ENCODE measurements around the gene RAI1. TPM values are rescaled to one million over a fixed set of nuclear protein-coding genes. Genes with fewer than 3 reads are reported as not detected.

RAI1 gene
- total and polyA plus RNA-seq, 2 of the 8 experiments (the other 6 are each of a cell fraction or from before 2014, with no cell fraction given), result 0.39 to 1.2 TPM

GRCh38 chr17:17725011-17725751, 43.9 kb downstream of the RAI1 start:
- H2BK5ac ChIP-seq (ENCODE audit: low read depth, low read length), result no peak overlapping the region
- no peak overlapping the region for H3K14ac ChIP-seq (ENCODE audit: insufficient read length)
- H3K4me1 ChIP-seq (replicated peaks in 1 of 4; ENCODE audit: control insufficient read depth in 3 of 4, insufficient read depth in 4 of 4, low read length in 3 of 4), result peaks cover 0 to 29% (median 17%) of the 10 kb centered on the region in 4 experiments; a peak in 6 of 7 replicates
- 0 out of 2 replicates have a peak, but pooled peaks have one; percentile 10 for TF ChIP-seq CREB1 (IDR thresholded peaks at IDR 0.05)
- no peak for TF ChIP-seq E2F6 (IDR thresholded peaks at IDR 0.05)
- TF ChIP-seq EGR1 (IDR thresholded peaks at IDR 0.05; ENCODE audit: borderline replicate concordance, low read depth, low read length), result peak; percentile 27; the same call in 1 of the 2 replicates
- peak; percentile 7 for TF ChIP-seq KDM4A (IDR thresholded peaks at IDR 0.05; ENCODE audit: low read depth, low read length, severe bottlenecking)
- no peak for TF ChIP-seq TEAD4 (IDR thresholded peaks at IDR 0.05; ENCODE audit: low read depth, low read length)
- peak overlapping the region; percentile 80 to 99 for H3K4me2 ChIP-seq (ENCODE audit: insufficient read depth in 1 of 2, low read depth in 2 of 2, low read length in 2 of 2)
- ChIA-PET CTCF (ENCODE audit: partially characterized antibody) (interaction anchor here (0.9 to 6.1 kb wide), 6 partner anchors 14 to 370 kb away, joined by 3 to 79 read pairs (median 4); no protein-coding TSS in a partner anchor), POLR2A (ENCODE audit: partially characterized antibody) (interaction anchor here (0.9 to 2.1 kb wide), 9 partner anchors 14 to 65 kb away, joined by 3 to 6 read pairs (median 4); no protein-coding TSS in a partner anchor)
- H2AK5ac ChIP-seq (ENCODE audit: low read depth, low read length), result no peak overlapping the region
- no peak overlapping the region for H3K9ac ChIP-seq (replicated peaks in 1 of 4; ENCODE audit: extremely low read depth in 1 of 4, low read depth in 3 of 4, low read length in 3 of 4)
- no peak overlapping the region for H2BK12ac ChIP-seq (ENCODE audit: low read depth, low read length)
- H4K8ac ChIP-seq (ENCODE audit: extremely low read depth, insufficient read depth, low read length), result peak overlapping the region; percentile 73; the same call in 1 of the 2 replicates
- H3K23me2 ChIP-seq (ENCODE audit: low read depth, low read length), result peaks cover 7% of the 10 kb centered on the region; the same call in 1 of the 2 replicates
- no peak overlapping the region for H2BK120ac ChIP-seq (replicated peaks; ENCODE audit: low read depth, low read length)
- DNase-seq (ENCODE audit: low read depth in 1 of 2, low spot score in 2 of 2), result peak in 1 of 2 experiments; percentile 67
- no peak overlapping the region for H2BK15ac ChIP-seq (ENCODE audit: low read length)
- H3K27me3 ChIP-seq (replicated peaks in 1 of 4; ENCODE audit: control insufficient read depth in 3 of 4, extremely low read depth in 1 of 4, insufficient read depth in 3 of 4, low read length in 3 of 4), result peaks cover 77 to 93% (median 89%) of the 10 kb centered on the region in 4 experiments
- peaks cover 0 to 3% (median 0%) of the 10 kb centered on the region in 4 experiments; a peak in 1 of 8 replicates for H3K36me3 ChIP-seq (ENCODE audit: control insufficient read depth in 2 of 4, insufficient read depth in 4 of 4, low read length in 3 of 4)
- no peaks in the 10 kb centered on the region for H3K79me2 ChIP-seq (ENCODE audit: control insufficient read depth in 1 of 2, insufficient read depth in 2 of 2, low read length in 2 of 2)
- no peak overlapping the region for H2BK20ac ChIP-seq (ENCODE audit: low read length)
- peak overlapping the region; percentile 46 to 68 (median 56); a peak in 7 of 8 replicates for H3K4me3 ChIP-seq (ENCODE audit: extremely low read depth in 1 of 4, insufficient read depth in 2 of 4, low read depth in 3 of 4, low read length in 4 of 4)
- H4K5ac ChIP-seq (ENCODE audit: insufficient read length, low read depth, low read length), result no peak overlapping the region
- no peak overlapping the region for H3K4ac ChIP-seq (replicated peaks; ENCODE audit: insufficient read length, low read depth, low read length)
- no peak overlapping the region for H3K27ac ChIP-seq (ENCODE audit: low read depth, low read length)
- FAIRE-seq, result no peak
- no peak overlapping the region; the same call in 1 of the 2 replicates for H3K18ac ChIP-seq (ENCODE audit: extremely low read depth, low read length)
- no peaks in the 10 kb centered on the region for H3K9me3 ChIP-seq (ENCODE audit: insufficient read depth in 2 of 2, low read depth in 1 of 2, low read length in 1 of 2)
- H4K91ac ChIP-seq (replicated peaks; ENCODE audit: insufficient read length, low read length), result no peak overlapping the region
- no peak overlapping the region for H3K23ac ChIP-seq (ENCODE audit: insufficient read length)
- 2% methylated on average over 12 of the region's 36 CpGs; no CpG with 5 or more reads in 1 of the 2 experiments for WGBS, 2 experiments (ENCODE audit: extremely low coverage in 1 of 2, insufficient coverage in 1 of 2, insufficient read length in 1 of 2, insufficient replicate concordance in 2 of 2, low coverage in 1 of 2, low lambda C conversion rate in 2 of 2, missing lambda C conversion rate in 1 of 2)
- H3K79me1 ChIP-seq (ENCODE audit: low read depth, low read length), result no peaks in the 10 kb centered on the region
- no peak overlapping the region for H3K56ac ChIP-seq (replicated peaks; ENCODE audit: insufficient read length, low read depth, low read length)
- no peak overlapping the region for H2AFZ ChIP-seq (ENCODE audit: low read length)
- peaks cover 21 to 35% of the 10 kb centered on the region in 2 experiments for H4K20me1 ChIP-seq (replicated peaks in 1 of 2; ENCODE audit: control insufficient read depth in 1 of 2, insufficient read depth in 2 of 2, low read length in 2 of 2)

Measured in H1 (cell line).